HCT116 (cell line): ENCODE results near the gene SIRPB1.

Source experiments
- CEBPB ChIP-seq: IDR thresholded peaks from 2 replicates; pipeline ENCODE4 v1.6.1; 2012; ENCODE audit warnings: low read depth
- CTCF ChIP-seq, 3 experiments: fragments of 200-600 bp in 1 of 3; sonication (generic) in 1 of 3; IDR thresholded peaks in 2 of 3; conservative IDR thresholded peaks in 1 of 3; 2 replicates each; pipeline ENCODE4 v1.5.1; 2012 to 2017; ENCODE audit warnings: low read depth in 2 of 3, low read length in 2 of 3, antibody characterized with exemption in 1 of 3, borderline replicate concordance in 1 of 3, control low read depth in 1 of 3, mild to moderate bottlenecking in 1 of 3, mixed read lengths in 1 of 3, mixed run types in 1 of 3, moderate library complexity in 1 of 3; ENCODE audit not compliant: insufficient read depth in 1 of 3
- EZH2 ChIP-seq: fragments of 200-600 bp; sonication (generic); IDR thresholded peaks from 2 replicates; pipeline ENCODE4 v1.6.1; 2017; ENCODE audit warnings: antibody characterized with exemption, mixed run types
- MAX ChIP-seq: IDR thresholded peaks from 2 replicates; pipeline ENCODE4 v1.6.1; 2012
- POLR2A ChIP-seq: IDR thresholded peaks from 2 replicates; pipeline ENCODE4 v1.7.0; 2011; ENCODE audit warnings: borderline replicate concordance; ENCODE audit not compliant: insufficient read depth, insufficient read length; ENCODE audit errors: extremely low read depth
- POLR2AphosphoS5 ChIP-seq: IDR thresholded peaks from 2 replicates; pipeline ENCODE4 v1.6.1; 2011; ENCODE audit warnings: mild to moderate bottlenecking, low read depth, low read length, moderate library complexity
- RAD21 ChIP-seq: IDR thresholded peaks from 2 replicates; pipeline ENCODE4 v1.6.1; 2012; ENCODE audit warnings: low read depth, mild to moderate bottlenecking
- REST ChIP-seq: IDR thresholded peaks from 2 replicates; pipeline ENCODE4 v1.6.1; 2012; ENCODE audit warnings: low read depth
- ZBTB33 ChIP-seq: IDR thresholded peaks from 2 replicates; pipeline ENCODE4 v1.6.1; 2011; ENCODE audit warnings: mild to moderate bottlenecking, low read length, moderate library complexity; ENCODE audit not compliant: insufficient replicate concordance; ENCODE audit errors: extremely low read depth

GRCh38 chr20:1663917-1664316 lies 44.1 kb upstream of the SIRPB1 start:
- TF ChIP-seq CTCF (IDR thresholded peaks at IDR 0.05 in 2 of 3, conservative IDR thresholded peaks at IDR 0.05 in 1 of 3; ENCODE audit: borderline replicate concordance in 1 of 3, insufficient read depth in 1 of 3, low read depth in 2 of 3, low read length in 2 of 3), result no peak
- no peak for TF ChIP-seq POLR2A
- TF ChIP-seq REST, result no peak
- TF ChIP-seq RAD21, result no peak
- no peak for TF ChIP-seq ZBTB33
- TF ChIP-seq POLR2AphosphoS5, result no peak
- TF ChIP-seq MAX, result no peak
- no peak for TF ChIP-seq EZH2
- TF ChIP-seq CEBPB, result no peak
